GM19468 (cell line): Measurements from ENCODE around the gene PMEL.

Experiments used
- ATAC-seq: cut with Tn5 transposase; IDR thresholded peaks from one replicate; pipeline ENCODE4 v1.9.1; 2021; ENCODE audit warnings: mild to moderate bottlenecking, moderate library complexity, moderate number of reproducible peaks; ENCODE audit not compliant: unreplicated experiment; ENCODE audit errors: extremely low read depth

PMEL gene

GRCh38 chr12:55946553-55946952 lies 19.3 kb downstream of the PMEL start:
- no peak for ATAC-seq

GRCh38 chr12:55942577-55943136 lies 23.2 kb downstream of the PMEL start:
- no peak for ATAC-seq

GRCh38 chr12:55942055-55942454 lies 23.8 kb downstream of the PMEL start:
- ATAC-seq: no peak

- ATAC-seq: peak; percentile 53
Observed at GRCh38 chr12:55940065-55940732, 25.6 kb downstream of the PMEL start.

GRCh38 chr12:55938826-55939501 lies 26.9 kb downstream of the PMEL start:
- ATAC-seq: no peak

GRCh38 chr12:55937981-55938380 lies 27.9 kb downstream of the PMEL start:
- no peak for ATAC-seq

- ATAC-seq: no peak
Observed at GRCh38 chr12:55935738-55936151, 30.1 kb downstream of the PMEL start.

GRCh38 chr12:55934773-55935172 lies 31.1 kb downstream of the PMEL start:
- no peak for ATAC-seq

- ATAC-seq: no peak
Observed at GRCh38 chr12:55933799-55934742, 31.8 kb downstream of the PMEL start.

GRCh38 chr12:55933169-55933798 lies 32.6 kb downstream of the PMEL start:
- ATAC-seq: no peak

- ATAC-seq: no peak
Observed at GRCh38 chr12:55932551-55932910, 33.3 kb downstream of the PMEL start.

GRCh38 chr12:55931780-55932550 lies 33.9 kb downstream of the PMEL start:
- no peak for ATAC-seq

GRCh38 chr12:55931317-55931779 lies 34.5 kb downstream of the PMEL start:
- no peak for ATAC-seq

GRCh38 chr12:55930771-55931316 lies 35.0 kb downstream of the PMEL start, which contains the start of gene DGKA:
DGKA (plus strand) TSS chr12:55931162; CDS start chr12:55936504, 5,342 bp downstream.
- no peak for ATAC-seq

- ATAC-seq: peak; percentile 27
Observed at GRCh38 chr12:55929306-55929791, 36.5 kb downstream of the PMEL start.

- no peak for ATAC-seq
Observed at GRCh38 chr12:55927588-55928502, 38.0 kb downstream of the PMEL start, which contains the start of gene PYM1. PYM1 (minus strand) TSS chr12:55927894; CDS start chr12:55927761, 133 bp downstream.

GRCh38 chr12:55926738-55927587 lies 38.9 kb downstream of the PMEL start:
- ATAC-seq: peak; percentile 33
